Endothelial cell of umbilical vein (primary cell): ENCODE measurements around the gene PTCHD4. TPM values are rescaled to one million over a fixed set of nuclear protein-coding genes. Genes with fewer than 3 reads are reported as not detected.

ENCODE experiments used
- BruUV-seq: library from RNA; stranded (reverse); fragments of 400-500 nt; replicated peaks from 2 replicates; lab custom pipeline; 2021; lab: Mats Ljungman, UMichigan
- CTCF ChIA-PET: fragments of 300-600, 350-600 bp; sonication (Branson Sonifier 250); formaldehyde crosslinking; loops from one replicate; lab custom pipeline; 2021; ENCODE audit warnings: antibody characterized with exemption, inconsistent platforms; lab: Charles Lee
- POLR2A ChIA-PET: fragments of 300-600, 350-600 bp; sonication (Branson Sonifier 250); formaldehyde crosslinking; loops from one replicate; lab custom pipeline; 2021; ENCODE audit warnings: antibody characterized with exemption, inconsistent platforms; lab: Charles Lee
- DNase-seq: peaks from one replicate; pipeline ENCODE4 v3.0.0-alpha.2; 2011; ENCODE audit warnings: low read depth, low spot score
- FAIRE-seq: peaks from 2 replicates; lab custom pipeline; 2011; peaks lifted over from hg19 to GRCh38; lab: Jason Lieb, UNC
- H2AFZ ChIP-seq: 2 replicates; pipeline ENCODE4 v1.6.0; 2012; ENCODE audit warnings: low read depth, low read length, control low read depth, inconsistent platforms
- H3K27ac ChIP-seq: 2 replicates; pipeline ENCODE4 v1.5.1; 2011; ENCODE audit warnings: low read depth, mild to moderate bottlenecking, control low read depth, low read length, moderate library complexity; ENCODE audit not compliant: insufficient read depth
- H3K27me3 ChIP-seq, 2 experiments: 2 replicates each; pipeline versions ENCODE4 v1.6.0 to v1.6.1; 2011; ENCODE audit warnings: low read length in 2 of 2, mixed read lengths in 1 of 2; ENCODE audit not compliant: control insufficient read depth in 2 of 2, insufficient read depth in 2 of 2
- H3K36me3 ChIP-seq, 2 experiments: 2 replicates in 1 of 2; 3 replicates in 1 of 2; pipeline ENCODE4 v1.5.1; 2011; ENCODE audit warnings: low read length in 2 of 2, mild to moderate bottlenecking in 1 of 2, moderate library complexity in 1 of 2; ENCODE audit not compliant: control insufficient read depth in 2 of 2, insufficient read depth in 2 of 2; ENCODE audit errors: extremely low read depth in 1 of 2
- H3K4me1 ChIP-seq: 3 replicates; pipeline ENCODE4 v1.5.1; 2011; ENCODE audit warnings: mild to moderate bottlenecking, low read length; ENCODE audit not compliant: control insufficient read depth, insufficient read depth; ENCODE audit errors: extremely low read depth
- H3K4me2 ChIP-seq: 2 replicates; pipeline ENCODE4 v1.6.1; 2011; ENCODE audit warnings: low read length, control low read depth, mixed read lengths; ENCODE audit not compliant: insufficient read depth
- H3K4me3 ChIP-seq, 3 experiments: fragments of 200-600 bp in 1 of 3; sonication (generic), shearing (Covaris generic) in 1 of 3; replicated peaks in 1 of 3; 2 replicates each; pipeline ENCODE4 v1.5.1; 2011 to 2016; ENCODE audit warnings: control low read depth in 3 of 3, low read length in 3 of 3, mild to moderate bottlenecking in 2 of 3, inconsistent platforms in 1 of 3, low read depth in 1 of 3, moderate library complexity in 1 of 3; ENCODE audit not compliant: insufficient read depth in 1 of 3
- H3K79me2 ChIP-seq: 2 replicates; pipeline ENCODE4 v1.6.0; 2012; ENCODE audit warnings: low read length, inconsistent platforms; ENCODE audit not compliant: control insufficient read depth, insufficient read depth
- H3K9ac ChIP-seq: replicated peaks from 2 replicates; pipeline ENCODE3; 2011; ENCODE audit warnings: low read length, control low read depth; ENCODE audit not compliant: insufficient read depth; ENCODE audit errors: extremely low read depth
- H3K9me1 ChIP-seq: replicated peaks from 3 replicates; pipeline ENCODE4 v1.6.0; 2011; ENCODE audit warnings: mild to moderate bottlenecking, low read length; ENCODE audit not compliant: control insufficient read depth, insufficient read depth; ENCODE audit errors: extremely low read depth
- H3K9me3 ChIP-seq: replicated peaks from 2 replicates; pipeline ENCODE4 v1.5.1; 2012; ENCODE audit warnings: low read length, inconsistent platforms; ENCODE audit not compliant: control insufficient read depth, insufficient read depth
- H4K20me1 ChIP-seq: replicated peaks from 2 replicates; pipeline ENCODE3; 2011; ENCODE audit warnings: mild to moderate bottlenecking, low read length; ENCODE audit not compliant: control insufficient read depth, insufficient read depth; ENCODE audit errors: extremely low read depth
- CTCF ChIP-seq, 2 donors: IDR thresholded peaks; 1 replicate in 1 of 2; 2 replicates in 1 of 2; pipeline ENCODE4 v1.5.1; 2011; ENCODE audit warnings: low read length in 2 of 2, mild to moderate bottlenecking in 2 of 2, moderate library complexity in 2 of 2, control low read depth in 1 of 2, inconsistent platforms in 1 of 2, low read depth in 1 of 2; ENCODE audit not compliant: insufficient read depth in 1 of 2; ENCODE audit errors: extremely low read depth in 1 of 2
- EZH2 ChIP-seq: IDR thresholded peaks from 2 replicates; pipeline ENCODE4 v1.6.1; 2012; ENCODE audit warnings: borderline replicate concordance, low read depth, mild to moderate bottlenecking, moderate library complexity, low read length, inconsistent platforms; ENCODE audit not compliant: severe bottlenecking
- FOS ChIP-seq: IDR thresholded peaks from 2 replicates; pipeline ENCODE4 v1.6.1; 2011; ENCODE audit warnings: mild to moderate bottlenecking, low read length, moderate library complexity, borderline replicate concordance; ENCODE audit not compliant: insufficient read depth
- GATA2 ChIP-seq: IDR thresholded peaks from 2 replicates; pipeline ENCODE4 v1.7.0; 2011; ENCODE audit warnings: low read depth, mild to moderate bottlenecking, moderate library complexity, mixed read lengths, low read length; ENCODE audit not compliant: insufficient read length, insufficient read depth
- JUN ChIP-seq: IDR thresholded peaks from 2 replicates; pipeline ENCODE4 v1.6.1; 2011; ENCODE audit warnings: borderline replicate concordance, low read depth; ENCODE audit not compliant: insufficient read length, insufficient read depth
- MAX ChIP-seq: IDR thresholded peaks from 2 replicates; pipeline ENCODE4 v1.6.1; 2011; ENCODE audit not compliant: insufficient read depth, insufficient read length
- MYC ChIP-seq: IDR thresholded peaks from one replicate; pipeline ENCODE4 v1.6.1; 2011; ENCODE audit warnings: mild to moderate bottlenecking, low read depth, low read length
- POLR2A ChIP-seq: IDR thresholded peaks from 2 replicates; pipeline ENCODE4 v1.6.1; 2012; ENCODE audit warnings: low read depth, mild to moderate bottlenecking, control low read depth, low read length
- POLR2AphosphoS5 ChIP-seq: IDR thresholded peaks from 2 replicates; pipeline ENCODE4 v1.6.1; 2012; ENCODE audit warnings: low read depth, mild to moderate bottlenecking, control low read depth, low read length, moderate library complexity; ENCODE audit not compliant: insufficient read depth
- dilution Hi-C: fragments of 300-500 bp; cut with MboI; formaldehyde crosslinking; loops from one replicate; pipeline ENCODE4 v1.15.0; 2019; ENCODE audit warnings: low sequenced_read_pairs; ENCODE audit not compliant: extremely low pct_ligation_motif_present
- intact Hi-C: fragments of 100-400 bp; cut with micrococcal nuclease; formaldehyde crosslinking; loops from one replicate; pipeline ENCODE4 v1.10.0; 2022
- polyA plus RNA-seq, 4 experiments: library from polyadenylated mRNA; depleted of rRNA in 3 of 4; stranded (reverse) in 3 of 4; unstranded in 1 of 4; fragments of >200 nt; gene quantifications; 2 replicates each; pipeline versions ENCODE4 v1.2.1 to v1.2.3, GENCODE V29; 2011 to 2012; ENCODE audit warnings: missing spikeins in 1 of 4
- total RNA-seq: library from RNA; stranded (reverse); gene quantifications from 2 replicates; pipeline ENCODE4 v1.2.3, GENCODE V29; 2021

Gene PTCHD4
- total and polyA plus RNA-seq, 2 donors (not counting 3 experiments of a cell fraction or from before 2014, with no cell fraction given), result 1.3 to 2.0 TPM

GRCh38 chr6:48071833-48072232 lies 39.2 kb downstream of the PTCHD4 start:
- H3K36me3 ChIP-seq, result no peaks in the 10 kb centered on the region
- dilution Hi-C loops, result no loop called here
- FAIRE-seq, result peak; percentile 8
- intact Hi-C loops, result no loop called here
- no peak overlapping the region for H2AFZ ChIP-seq
- no peak overlapping the region for H3K9ac ChIP-seq
- no peaks in the 10 kb centered on the region for H3K79me2 ChIP-seq
- no peak for TF ChIP-seq MYC
- no peak for TF ChIP-seq GATA2
- no peak for TF ChIP-seq POLR2A
- TF ChIP-seq EZH2, result no peak
- TF ChIP-seq JUN, result no peak
- no peak for TF ChIP-seq MAX
- TF ChIP-seq CTCF (IDR thresholded peaks at IDR 0.05; ENCODE audit: extremely low read depth in 1 of 2, insufficient read depth in 1 of 2, low read depth in 1 of 2, low read length in 2 of 2), result no peak
- TF ChIP-seq FOS, result no peak
- TF ChIP-seq POLR2AphosphoS5, result no peak
- H3K9me1 ChIP-seq, result no peaks in the 10 kb centered on the region
- CTCF ChIA-PET, result interaction anchor here (1.8 kb wide), 1 partner anchor 15 kb away, joined by 5 read pairs; no protein-coding TSS in a partner anchor
- no peaks in the 10 kb centered on the region for H4K20me1 ChIP-seq
- no peak overlapping the region for H3K4me2 ChIP-seq
- H3K27me3 ChIP-seq, result peaks cover 14 to 15% of the 10 kb centered on the region in 2 experiments
- POLR2A ChIA-PET, result no interaction called here
- no peak overlapping the region for H3K27ac ChIP-seq
- no TSS peak for BruUV-seq
- H3K4me3 ChIP-seq, result no peak overlapping the region
- H3K9me3 ChIP-seq, result no peaks in the 10 kb centered on the region
- no peak for DNase-seq
- H3K4me1 ChIP-seq, result no peaks in the 10 kb centered on the region
